K562 (cell line): ENCODE measurements around the gene CCDC28A. TPM values are rescaled to one million over a fixed set of nuclear protein-coding genes. Genes with fewer than 3 reads are reported as not detected.

Experiments used
- C11orf30 ChIP-seq: fragments of 450-650 bp; IDR thresholded peaks from 2 replicates; pipeline ENCODE4 v1.6.1; 2016; ENCODE audit warnings: low read depth, mild to moderate bottlenecking
- CBX2 ChIP-seq: fragments of 200-600 bp; sonication (generic); IDR thresholded peaks from one replicate; pipeline ENCODE4 v1.6.1; 2012; ENCODE audit warnings: mild to moderate bottlenecking, low read length, inconsistent platforms; ENCODE audit not compliant: insufficient read depth, poor library complexity, severe bottlenecking
- E2F6 ChIP-seq, 2 experiments: IDR thresholded peaks; 2 replicates each; pipeline ENCODE4 v1.6.1; 2011; ENCODE audit warnings: borderline replicate concordance in 1 of 2, control low read depth in 1 of 2, low read depth in 1 of 2, low read length in 1 of 2, mild to moderate bottlenecking in 1 of 2, mixed read lengths in 1 of 2, moderate library complexity in 1 of 2; ENCODE audit not compliant: insufficient read depth in 1 of 2, insufficient read length in 1 of 2, poor library complexity in 1 of 2, severe bottlenecking in 1 of 2; ENCODE audit errors: extremely low read depth in 1 of 2
- FOSL1 ChIP-seq: fragments of 200-800 bp; sonication (Bioruptor generic); conservative IDR thresholded peaks from 2 replicates; pipeline ENCODE4 v1.6.1; 2016; ENCODE audit warnings: missing genetic modification characterization, missing compliant biosample characterization
- NCOA1 ChIP-seq: fragments of 450-650 bp; IDR thresholded peaks from 2 replicates; pipeline ENCODE4 v1.6.1; 2016; ENCODE audit warnings: low read depth
- PCBP2 ChIP-seq: fragments of 200-400 bp; formaldehyde crosslinking; IDR thresholded peaks from 2 replicates; pipeline ENCODE4 v1.6.1; 2018; ENCODE audit warnings: low read length, low read depth, mild to moderate bottlenecking, moderate library complexity; ENCODE audit not compliant: poor library complexity, severe bottlenecking
- RERE ChIP-seq: sonication (generic); formaldehyde crosslinking; IDR thresholded peaks from 2 replicates; pipeline ENCODE4 v1.8.0; 2023; ENCODE audit warnings: missing genetic modification reagents, mild to moderate bottlenecking, borderline replicate concordance
- TAF15 ChIP-seq: fragments of 200-400 bp; formaldehyde crosslinking; IDR thresholded peaks from 2 replicates; pipeline ENCODE4 v1.6.1; 2017; ENCODE audit warnings: mild to moderate bottlenecking, low read depth, low read length, moderate library complexity
- TEAD1 ChIP-seq, 2 experiments: fragments of 450-650 bp in 1 of 2; sonication (generic) in 1 of 2; formaldehyde crosslinking; IDR thresholded peaks; 2 replicates each; pipeline versions ENCODE4 v1.4.0 to v1.8.0; 2020 to 2022; ENCODE audit warnings: mild to moderate bottlenecking in 2 of 2, missing genetic modification reagents in 1 of 2
- THRA ChIP-seq: fragments of 450-650 bp; IDR thresholded peaks from 2 replicates; pipeline ENCODE4 v1.6.1; 2017; ENCODE audit warnings: mild to moderate bottlenecking, moderate library complexity
- ZNF311 ChIP-seq: fragments of 250-450 bp; sonication (Bioruptor Pico); IDR thresholded peaks from 2 replicates; pipeline ENCODE4 v1.4.0; 2020; ENCODE audit warnings: mild to moderate bottlenecking, moderate library complexity
- ZNF584 ChIP-seq: fragments of 200-800 bp; sonication (Bioruptor generic); IDR thresholded peaks from 2 replicates; pipeline ENCODE4 v1.6.1; 2016; ENCODE audit warnings: low read depth, mild to moderate bottlenecking, missing genetic modification characterization, missing compliant biosample characterization
- polyA plus RNA-seq, 8 experiments: library from polyadenylated mRNA; depleted of rRNA in 4 of 8; stranded (reverse) in 5 of 8; unstranded in 3 of 8; fragments of >200 nt; fragmentation: Nextera tagmentation in 2 of 8; fragmentation: Illumina TruSeq in 1 of 8; extraction: Ambion mirVana in 2 of 8; extraction: Trizol in 1 of 8; gene quantifications; 2 replicates each; pipeline versions ENCODE4 v1.2.1 to v1.2.3, GENCODE V29; 2011 to 2014; ENCODE audit warnings: inconsistent platforms in 1 of 8, missing spikeins in 1 of 8
- total RNA-seq, 7 experiments: library from RNA; depleted of rRNA in 6 of 7; stranded (reverse); fragments of >200 nt in 6 of 7; fragmentation: Illumina TruSeq in 2 of 7; extraction: Trizol in 2 of 7; gene quantifications; 2 replicates each; pipeline versions ENCODE4 v1.2.1 to v1.2.3, GENCODE V29; 2011 to 2021; ENCODE audit warnings: low replicate concordance in 1 of 7
- TF ChIP-seq, protein P1 (sequence below): fragments of 250-450 bp; sonication (Bioruptor Pico); IDR thresholded peaks from 2 replicates; pipeline ENCODE4 v1.9.0; 2021; ENCODE audit warnings: mild to moderate bottlenecking
- TF ChIP-seq, protein P2 (sequence below): IDR thresholded peaks from 2 replicates; pipeline ENCODE4 v1.6.1; 2012; ENCODE audit warnings: low read depth, low read length, improper control_type of control experiment, borderline replicate concordance

The CCDC28A gene
- total and polyA plus RNA-seq, 9 of the 15 experiments (the other 6 are each of a cell fraction or from before 2014, with no cell fraction given) = 12.6 to 35.5 (median 19.1) TPM

DNA sequence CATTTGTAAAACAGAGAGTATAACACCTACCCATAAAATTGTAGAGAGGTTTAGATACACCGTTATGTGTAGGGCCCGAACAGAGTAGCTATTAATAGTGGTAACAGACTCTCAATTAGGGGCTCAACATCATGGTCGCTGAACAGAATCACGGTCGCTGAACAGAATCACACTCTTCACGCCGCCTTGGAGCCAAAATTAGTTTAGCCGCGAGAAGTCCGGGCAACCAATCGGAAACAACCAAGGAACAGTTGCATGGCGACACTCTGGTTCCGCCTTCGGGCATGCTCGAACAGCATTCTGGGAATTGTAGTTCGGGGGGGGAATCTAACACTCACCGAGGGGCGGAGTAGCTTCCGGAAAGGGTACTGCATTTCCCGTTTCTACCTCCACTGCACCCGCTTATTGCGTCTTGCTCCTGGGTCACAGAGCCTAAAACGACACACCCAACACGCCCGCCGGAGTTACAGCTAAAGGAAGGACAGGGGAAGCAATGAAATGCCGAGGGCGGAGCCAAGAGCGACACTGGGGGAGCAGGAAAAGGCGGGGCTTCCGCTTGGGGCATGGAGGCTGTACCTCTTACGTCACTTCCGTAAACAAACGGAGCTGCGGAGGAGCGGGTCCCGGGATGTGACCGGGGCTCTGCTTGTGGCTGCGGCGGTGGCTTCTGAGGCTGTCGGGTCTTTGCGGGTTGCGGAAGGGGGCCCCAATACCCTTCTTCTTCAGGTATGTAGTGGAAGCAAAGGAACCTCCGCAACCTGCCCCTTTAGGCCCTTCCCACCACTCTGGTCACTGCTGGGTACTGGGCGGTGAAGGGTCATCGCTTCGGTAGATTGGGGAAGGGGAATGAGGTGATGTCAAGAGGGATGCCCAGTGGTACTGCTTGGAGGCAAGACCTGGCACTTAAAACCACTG lies at the start of gene CCDC28A (continued):
- no peak for TF ChIP-seq RERE
- TF ChIP-seq, protein P1, sequence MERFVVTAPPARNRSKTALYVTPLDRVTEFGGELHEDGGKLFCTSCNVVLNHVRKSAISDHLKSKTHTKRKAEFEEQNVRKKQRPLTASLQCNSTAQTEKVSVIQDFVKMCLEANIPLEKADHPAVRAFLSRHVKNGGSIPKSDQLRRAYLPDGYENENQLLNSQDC (CRISPR knock-in tag) = no peak
- TF ChIP-seq NCOA1 = peak; percentile 30; the same call in 1 of the 2 replicates
- TF ChIP-seq CBX2 = no peak
- peak; percentile 69 for TF ChIP-seq C11orf30
- peak; percentile 85 to 92 for TF ChIP-seq E2F6 (IDR thresholded peaks at IDR 0.05; ENCODE audit: borderline replicate concordance in 1 of 2, extremely low read depth in 1 of 2, insufficient read depth in 1 of 2, insufficient read length in 1 of 2, low read depth in 1 of 2, low read length in 1 of 2, poor library complexity in 1 of 2, severe bottlenecking in 1 of 2)
- TF ChIP-seq ZNF311 (CRISPR knock-in tag) = no peak
- no peak for TF ChIP-seq TAF15
- no peak for TF ChIP-seq THRA
- TF ChIP-seq PCBP2 = no peak
- TF ChIP-seq TEAD1 (CRISPR knock-in tag; IDR thresholded peaks at IDR 0.05) = peak in 1 of 2 experiments; percentile 65; a peak in 1 of 4 replicates
- TF ChIP-seq ZNF584 (CRISPR knock-in tag) = 0 out of 2 replicates have a peak, but pooled peaks have one; percentile 11
- no peak for TF ChIP-seq FOSL1
- TF ChIP-seq, protein P2, sequence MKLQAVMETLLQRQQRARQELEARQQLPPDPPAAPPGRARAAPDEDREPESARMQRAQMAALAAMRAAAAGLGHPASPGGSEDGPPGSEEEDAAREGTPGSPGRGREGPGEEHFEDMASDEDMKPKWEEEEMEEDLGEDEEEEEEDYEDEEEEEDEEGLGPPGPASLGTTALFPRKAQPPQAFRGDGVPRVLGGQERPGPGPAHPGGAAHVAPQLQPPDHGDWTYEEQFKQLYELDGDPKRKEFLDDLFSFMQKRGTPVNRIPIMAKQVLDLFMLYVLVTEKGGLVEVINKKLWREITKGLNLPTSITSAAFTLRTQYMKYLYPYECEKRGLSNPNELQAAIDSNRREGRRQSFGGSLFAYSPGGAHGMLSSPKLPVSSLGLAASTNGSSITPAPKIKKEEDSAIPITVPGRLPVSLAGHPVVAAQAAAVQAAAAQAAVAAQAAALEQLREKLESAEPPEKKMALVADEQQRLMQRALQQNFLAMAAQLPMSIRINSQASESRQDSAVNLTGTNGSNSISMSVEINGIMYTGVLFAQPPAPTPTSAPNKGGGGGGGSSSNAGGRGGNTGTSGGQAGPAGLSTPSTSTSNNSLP = no peak
